Parathyroid adenoma (tissue), 2 donors: ENCODE results near the gene DNAH12.

Experiments
- H2AFZ ChIP-seq: fragments of 300-600 bp; sonication (generic); one replicate; pipeline ENCODE4 v1.7.0; 2017; ENCODE audit warnings: antibody characterized with exemption, mild to moderate bottlenecking
- H3K27ac ChIP-seq: fragments of 300-600 bp; sonication (generic); one replicate; pipeline ENCODE4 v1.7.0; 2017
- H3K27me3 ChIP-seq: fragments of 300-600 bp; sonication (generic); one replicate; pipeline ENCODE4 v1.7.0; 2017; ENCODE audit warnings: low read length; ENCODE audit not compliant: control insufficient read depth, insufficient read depth
- H3K36me3 ChIP-seq: fragments of 300-600 bp; sonication (generic); one replicate; pipeline ENCODE4 v1.7.0; 2017; ENCODE audit warnings: low read length; ENCODE audit not compliant: control insufficient read depth, insufficient read depth
- H3K4me1 ChIP-seq: fragments of 300-600 bp; sonication (generic); one replicate; pipeline ENCODE4 v1.7.0; 2017; ENCODE audit warnings: control low read depth
- H3K4me2 ChIP-seq: fragments of 300-600 bp; sonication (generic); one replicate; pipeline ENCODE4 v1.7.0; 2017; ENCODE audit warnings: low read length
- H3K4me3 ChIP-seq: fragments of 300-600 bp; sonication (generic); one replicate; pipeline ENCODE4 v1.7.0; 2017; ENCODE audit warnings: low read depth, low read length
- H3K79me2 ChIP-seq: fragments of 300-600 bp; sonication (generic); one replicate; pipeline ENCODE4 v1.7.0; 2017; ENCODE audit warnings: control low read depth
- H3K9ac ChIP-seq: fragments of 300-600 bp; sonication (generic); one replicate; pipeline ENCODE4 v1.7.0; 2017; ENCODE audit warnings: mild to moderate bottlenecking
- H3K9me3 ChIP-seq: fragments of 300-600 bp; sonication (generic); one replicate; pipeline ENCODE4 v1.7.0; 2017; ENCODE audit warnings: low read length; ENCODE audit not compliant: control insufficient read depth
- TF ChIP-seq, protein P1 (sequence below): fragments of 300-600 bp; sonication (generic); IDR thresholded peaks from one replicate; pipeline ENCODE4 v1.7.0; 2017; ENCODE audit warnings: antibody characterized with exemption, mild to moderate bottlenecking
- donor health status: primary hyperparathyroidism.

DNAH12 gene

GRCh38 chr3:57402675-57403074 lies 141.5 kb downstream of the DNAH12 start:
- H2AFZ ChIP-seq: no peak overlapping the region
- H3K27ac ChIP-seq: no peak overlapping the region
- no peak overlapping the region for H3K4me2 ChIP-seq
- no peaks in the 10 kb centered on the region for H3K36me3 ChIP-seq
- no peak overlapping the region for H3K4me3 ChIP-seq
- no peaks in the 10 kb centered on the region for H3K79me2 ChIP-seq
- H3K27me3 ChIP-seq: no peaks in the 10 kb centered on the region
- no peaks in the 10 kb centered on the region for H3K9me3 ChIP-seq
- H3K4me1 ChIP-seq: no peaks in the 10 kb centered on the region
- TF ChIP-seq, protein P1, sequence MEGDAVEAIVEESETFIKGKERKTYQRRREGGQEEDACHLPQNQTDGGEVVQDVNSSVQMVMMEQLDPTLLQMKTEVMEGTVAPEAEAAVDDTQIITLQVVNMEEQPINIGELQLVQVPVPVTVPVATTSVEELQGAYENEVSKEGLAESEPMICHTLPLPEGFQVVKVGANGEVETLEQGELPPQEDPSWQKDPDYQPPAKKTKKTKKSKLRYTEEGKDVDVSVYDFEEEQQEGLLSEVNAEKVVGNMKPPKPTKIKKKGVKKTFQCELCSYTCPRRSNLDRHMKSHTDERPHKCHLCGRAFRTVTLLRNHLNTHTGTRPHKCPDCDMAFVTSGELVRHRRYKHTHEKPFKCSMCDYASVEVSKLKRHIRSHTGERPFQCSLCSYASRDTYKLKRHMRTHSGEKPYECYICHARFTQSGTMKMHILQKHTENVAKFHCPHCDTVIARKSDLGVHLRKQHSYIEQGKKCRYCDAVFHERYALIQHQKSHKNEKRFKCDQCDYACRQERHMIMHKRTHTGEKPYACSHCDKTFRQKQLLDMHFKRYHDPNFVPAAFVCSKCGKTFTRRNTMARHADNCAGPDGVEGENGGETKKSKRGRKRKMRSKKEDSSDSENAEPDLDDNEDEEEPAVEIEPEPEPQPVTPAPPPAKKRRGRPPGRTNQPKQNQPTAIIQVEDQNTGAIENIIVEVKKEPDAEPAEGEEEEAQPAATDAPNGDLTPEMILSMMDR: no peak
- no peak overlapping the region for H3K9ac ChIP-seq

GRCh38 chr3:57397175-57398026 lies 146.7 kb downstream of the DNAH12 start:
- TF ChIP-seq, protein P1: peak; percentile 77
- H3K4me3 ChIP-seq: no peak overlapping the region
- H3K27me3 ChIP-seq: no peaks in the 10 kb centered on the region
- no peak overlapping the region for H3K9ac ChIP-seq
- peak overlapping the region; percentile 1 for H3K4me2 ChIP-seq
- no peaks in the 10 kb centered on the region for H3K36me3 ChIP-seq
- no peaks in the 10 kb centered on the region for H3K4me1 ChIP-seq
- H3K79me2 ChIP-seq: no peaks in the 10 kb centered on the region
- H2AFZ ChIP-seq: no peak overlapping the region
- H3K9me3 ChIP-seq: no peaks in the 10 kb centered on the region
- H3K27ac ChIP-seq: no peak overlapping the region

- Histone ChIP-seq H3K4me2 (no peak overlapping the region), H3K4me3 (no peak overlapping the region), H3K4me1 (no peaks in the 10 kb centered on the region), H3K79me2 (no peaks in the 10 kb centered on the region), H3K27me3 (no peaks in the 10 kb centered on the region), H3K36me3 (no peaks in the 10 kb centered on the region), H3K9me3 (no peaks in the 10 kb centered on the region), H3K9ac (no peak overlapping the region), H2AFZ (no peak overlapping the region), H3K27ac (no peak overlapping the region)
- TF ChIP-seq, protein P1: no peak
Observed at GRCh38 chr3:57393977-57394376, 150.2 kb downstream of the DNAH12 start.

GRCh38 chr3:57391767-57392166 lies 152.4 kb downstream of the DNAH12 start:
- TF ChIP-seq, protein P1: no peak
- Histone ChIP-seq H3K79me2 (no peaks in the 10 kb centered on the region), H3K27me3 (no peaks in the 10 kb centered on the region), H3K9ac (no peak overlapping the region), H3K4me1 (no peaks in the 10 kb centered on the region), H2AFZ (no peak overlapping the region), H3K4me3 (no peak overlapping the region), H3K4me2 (no peak overlapping the region), H3K9me3 (no peaks in the 10 kb centered on the region), H3K27ac (no peak overlapping the region), H3K36me3 (no peaks in the 10 kb centered on the region)

DNA sequence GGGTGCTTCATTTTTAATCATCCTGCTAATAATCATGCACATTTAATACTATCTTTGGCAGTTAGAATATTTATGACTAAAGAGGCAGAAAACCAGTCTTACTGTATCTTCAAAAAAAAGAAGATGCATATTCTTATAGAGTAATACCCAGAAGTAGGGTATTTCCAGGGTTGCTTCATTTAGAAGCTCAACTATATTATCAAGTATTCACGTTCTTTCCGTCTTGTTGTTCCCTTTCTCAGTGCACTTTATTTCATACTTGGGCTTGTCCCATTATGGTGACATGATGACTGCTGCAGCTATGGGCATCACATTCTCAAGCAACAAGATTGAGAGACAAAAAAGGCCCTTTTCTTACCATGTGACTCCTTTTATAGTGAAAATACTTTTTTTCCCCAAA lies 154.9 kb downstream of the DNAH12 start:
- Histone ChIP-seq H3K9me3 (no peaks in the 10 kb centered on the region), H3K4me3 (no peak overlapping the region), H3K27ac (no peak overlapping the region), H2AFZ (no peak overlapping the region), H3K4me1 (no peaks in the 10 kb centered on the region), H3K27me3 (no peaks in the 10 kb centered on the region), H3K4me2 (no peak overlapping the region), H3K9ac (no peak overlapping the region), H3K36me3 (no peaks in the 10 kb centered on the region), H3K79me2 (no peaks in the 10 kb centered on the region)
- TF ChIP-seq, protein P1: no peak
